Activated CD4-positive, alpha-beta memory T cell treated with anti-CD3 and anti-CD28 coated beads, Interleukin-2, amount 10 ng/mL, durations not matched to agents 7 days and 5 days (primary cell): ENCODE measurements around the gene PACS1. TPM values are rescaled to one million over a fixed set of nuclear protein-coding genes. Genes with fewer than 3 reads are reported as not detected.
"Not testable (repeated sequence)": the region's sequence is repeated elsewhere in the genome, so short reads cannot be mapped to it uniquely, and the experiment has no call there.

ENCODE experiments used
- CTCF ChIA-PET: fragments of 350-600 bp; sonication (Branson Sonifier 250); formaldehyde crosslinking; loops from one replicate; lab custom pipeline; 2021; ENCODE audit warnings: antibody characterized with exemption, inconsistent platforms; lab: Charles Lee
- POLR2A ChIA-PET: fragments of 350-600 bp; sonication (Branson Sonifier 250); formaldehyde crosslinking; loops from one replicate; lab custom pipeline; 2021; ENCODE audit warnings: antibody characterized with exemption; lab: Charles Lee
- DNase-seq: peaks from one replicate; pipeline ENCODE4 v3.0.0-alpha.2; 2020
- H3K27ac Mint-ChIP-seq: one replicate; pipeline ENCODE4 v1.8.0; 2021; ENCODE audit warnings: mild to moderate bottlenecking, mixed read lengths
- H3K27me3 Mint-ChIP-seq: one replicate; pipeline ENCODE4 v1.8.0; 2021; ENCODE audit warnings: mixed read lengths
- H3K36me3 Mint-ChIP-seq: one replicate; pipeline ENCODE4 v1.8.0; 2021; ENCODE audit warnings: low read depth, mixed read lengths
- H3K4me1 Mint-ChIP-seq: one replicate; pipeline ENCODE4 v1.8.0; 2021; ENCODE audit warnings: mixed read lengths
- H3K4me3 Mint-ChIP-seq: one replicate; pipeline ENCODE4 v1.8.0; 2021; ENCODE audit warnings: mild to moderate bottlenecking, mixed read lengths
- H3K9me3 Mint-ChIP-seq: one replicate; pipeline ENCODE4 v1.8.0; 2021; ENCODE audit warnings: mixed read lengths
- total RNA-seq, 2 experiments: library from RNA; stranded (reverse); gene quantifications; one replicate each; pipeline ENCODE4 v1.2.3, GENCODE V29; 2021

The PACS1 gene
- total RNA-seq, 2 experiments from 2014 or later = 86.4 to 95.0 TPM

DNA sequence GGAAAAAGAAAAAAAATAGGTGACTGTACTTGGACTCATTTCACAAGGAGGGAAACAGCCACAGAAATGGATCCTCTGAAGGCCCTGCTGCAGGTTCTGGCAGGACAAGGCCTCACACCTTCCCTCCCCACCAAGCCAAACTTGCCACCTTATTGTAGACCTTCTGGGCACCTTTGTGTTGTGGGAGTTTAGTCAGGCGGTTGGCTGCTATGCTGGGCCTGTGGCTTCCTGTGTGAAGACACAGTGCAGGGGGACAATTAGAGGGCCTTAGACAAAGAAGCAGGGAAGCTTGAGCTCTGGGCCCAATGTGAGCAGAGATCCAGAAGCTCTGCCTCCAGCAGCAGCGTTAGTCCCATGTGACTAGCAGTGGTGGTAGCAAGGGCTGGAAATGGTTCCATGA lies 202.5 kb downstream of the PACS1 start:
- no peak for DNase-seq
- peaks cover 54% of the 10 kb centered on the region for H3K36me3 Mint-ChIP-seq

DNA sequence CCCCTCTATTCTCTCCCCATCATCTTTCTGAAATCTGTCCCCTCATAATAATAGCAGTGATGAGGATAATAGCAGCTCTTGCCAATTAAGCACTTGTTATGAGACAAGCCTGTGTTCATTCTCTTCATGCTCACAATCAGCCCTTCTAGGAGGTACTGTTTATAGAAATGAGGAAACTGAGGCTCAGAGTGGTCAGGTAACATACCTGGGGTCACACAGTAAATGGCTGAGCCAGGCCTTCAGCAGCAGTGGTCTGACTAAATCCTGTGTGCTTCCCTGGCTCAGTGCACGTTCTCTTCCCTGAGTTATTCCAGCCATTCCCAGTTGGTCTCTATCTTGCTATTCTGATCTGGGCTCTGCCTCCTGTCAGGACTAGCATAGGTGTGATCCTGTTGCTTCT lies 204.1 kb downstream of the PACS1 start:
- Mint-ChIP-seq H3K4me1 (peaks cover 47% of the 10 kb centered on the region), H3K27ac (no peak overlapping the region), H3K9me3 (no peaks in the 10 kb centered on the region), H3K27me3 (peaks cover 6% of the 10 kb centered on the region), H3K36me3 (peaks cover 48% of the 10 kb centered on the region), H3K4me3 (no peak overlapping the region)
- DNase-seq = no peak
- ChIA-PET POLR2A (no interaction called here), CTCF (no interaction called here)

More for the DNA sequence above, 202.5 kb downstream of the PACS1 start:
- CTCF ChIA-PET = interaction anchor here (5.9 kb wide), 1 partner anchor 10 kb away, joined by 44 read pairs; no protein-coding TSS in a partner anchor
- Mint-ChIP-seq H3K9me3 (no peaks in the 10 kb centered on the region), H3K27ac (peak overlapping the region; percentile 66), H3K4me3 (no peak overlapping the region), H3K27me3 (no peaks in the 10 kb centered on the region), H3K4me1 (peaks cover 51% of the 10 kb centered on the region)
- POLR2A ChIA-PET = interaction anchor here (0.9 to 6.1 kb wide), 5 partner anchors 8 to 16 kb away, joined by 3 to 78 read pairs (median 4); partner anchors contain the start of gene YIF1A

DNA sequence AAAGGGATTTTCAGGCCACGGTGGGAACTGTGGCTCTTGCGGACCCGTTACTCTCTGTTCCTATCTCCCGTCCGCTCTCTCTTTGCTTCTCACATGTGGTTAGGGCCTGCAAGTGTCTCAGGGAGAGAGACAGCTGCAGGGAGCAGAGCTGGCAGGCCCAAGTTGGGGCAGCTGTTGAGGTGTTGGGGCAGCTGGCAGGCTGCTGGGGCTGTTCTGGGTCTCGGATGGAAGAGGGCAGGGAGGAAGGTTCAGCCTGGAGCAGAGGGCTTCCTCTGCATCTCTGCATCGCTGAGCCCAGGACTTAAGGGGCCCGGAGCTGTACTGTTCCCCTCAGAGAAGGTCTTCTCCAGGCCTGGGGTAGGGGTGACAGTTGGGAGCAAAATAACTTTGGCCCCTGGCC lies 205.3 kb downstream of the PACS1 start:
- no peak overlapping the region for H3K27ac Mint-ChIP-seq
- peaks cover 12% of the 10 kb centered on the region for H3K27me3 Mint-ChIP-seq
- no peak for DNase-seq
- peaks cover 43% of the 10 kb centered on the region for H3K36me3 Mint-ChIP-seq
- H3K9me3 Mint-ChIP-seq = no peaks in the 10 kb centered on the region
- ChIA-PET POLR2A (interaction anchor here (0.5 to 0.8 kb wide), 2 partner anchors 12 to 19 kb away, joined by 3 read pairs; no protein-coding TSS in a partner anchor), CTCF (interaction anchor here (1.2 kb wide), 1 partner anchor 17 kb away, joined by 3 read pairs; no protein-coding TSS in a partner anchor)
- H3K4me1 Mint-ChIP-seq = peaks cover 38% of the 10 kb centered on the region
- H3K4me3 Mint-ChIP-seq = no peak overlapping the region

DNA sequence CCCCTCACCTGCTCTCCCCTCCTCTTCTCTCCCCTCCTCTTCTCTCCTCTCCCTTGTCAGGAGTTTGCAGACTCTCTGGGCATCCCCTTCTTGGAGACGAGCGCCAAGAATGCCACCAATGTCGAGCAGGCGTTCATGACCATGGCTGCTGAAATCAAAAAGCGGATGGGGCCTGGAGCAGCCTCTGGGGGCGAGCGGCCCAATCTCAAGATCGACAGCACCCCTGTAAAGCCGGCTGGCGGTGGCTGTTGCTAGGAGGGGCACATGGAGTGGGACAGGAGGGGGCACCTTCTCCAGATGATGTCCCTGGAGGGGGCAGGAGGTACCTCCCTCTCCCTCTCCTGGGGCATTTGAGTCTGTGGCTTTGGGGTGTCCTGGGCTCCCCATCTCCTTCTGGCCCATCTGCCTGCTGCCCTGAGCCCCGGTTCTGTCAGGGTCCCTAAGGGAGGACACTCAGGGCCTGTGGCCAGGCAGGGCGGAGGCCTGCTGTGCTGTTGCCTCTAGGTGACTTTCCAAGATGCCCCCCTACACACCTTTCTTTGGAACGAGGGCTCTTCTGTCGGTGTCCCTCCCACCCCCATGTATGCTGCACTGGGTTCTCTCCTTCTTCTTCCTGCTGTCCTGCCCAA lies 206.0 kb downstream of the PACS1 start:
- no peaks in the 10 kb centered on the region for H3K9me3 Mint-ChIP-seq
- H3K4me1 Mint-ChIP-seq = peaks cover 35% of the 10 kb centered on the region
- CTCF ChIA-PET = interaction anchor here (1.2 kb wide), 1 partner anchor 18 kb away, joined by 3 read pairs; no protein-coding TSS in a partner anchor
- H3K36me3 Mint-ChIP-seq = peaks cover 37% of the 10 kb centered on the region
- H3K4me3 Mint-ChIP-seq = no peak overlapping the region
- POLR2A ChIA-PET = interaction anchor here (0.5 to 0.8 kb wide), 2 partner anchors 11 to 20 kb away, joined by 3 read pairs; no protein-coding TSS in a partner anchor
- no peak overlapping the region for H3K27ac Mint-ChIP-seq
- peaks cover 15% of the 10 kb centered on the region for H3K27me3 Mint-ChIP-seq
- DNase-seq = no peak

DNA sequence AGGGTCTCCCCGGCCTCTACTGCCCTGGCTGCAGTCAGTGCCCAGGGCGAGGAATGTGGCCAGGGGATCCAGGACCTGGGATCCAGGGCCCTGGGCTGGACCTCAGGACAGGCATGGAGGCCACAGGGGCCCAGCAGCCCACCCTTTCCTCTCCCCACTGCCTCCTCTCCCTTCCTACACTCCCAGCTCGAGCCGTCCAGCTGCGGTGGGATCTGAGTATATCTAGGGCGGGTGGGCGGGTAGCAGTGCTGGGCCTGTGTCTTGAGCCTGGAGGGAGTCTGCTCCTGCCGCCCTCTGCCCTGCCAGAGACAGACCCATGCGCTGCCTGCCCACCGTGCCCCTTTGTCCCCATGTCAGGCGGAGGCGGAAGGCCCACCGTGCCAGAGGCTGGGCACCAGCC lies 206.5 kb downstream of the PACS1 start:
- Mint-ChIP-seq H3K27me3 (peaks cover 16% of the 10 kb centered on the region), H3K4me1 (peaks cover 40% of the 10 kb centered on the region), H3K36me3 (peaks cover 36% of the 10 kb centered on the region)
- H3K27ac Mint-ChIP-seq, H3K4me3 Mint-ChIP-seq, H3K9me3 Mint-ChIP-seq, CTCF ChIA-PET, DNase-seq: not testable (repeated sequence)
- POLR2A ChIA-PET = interaction anchor here (0.7 to 1.0 kb wide), 2 partner anchors 13 to 153 kb away, joined by 3 to 6 read pairs; partner anchors contain the start of gene YIF1A

DNA sequence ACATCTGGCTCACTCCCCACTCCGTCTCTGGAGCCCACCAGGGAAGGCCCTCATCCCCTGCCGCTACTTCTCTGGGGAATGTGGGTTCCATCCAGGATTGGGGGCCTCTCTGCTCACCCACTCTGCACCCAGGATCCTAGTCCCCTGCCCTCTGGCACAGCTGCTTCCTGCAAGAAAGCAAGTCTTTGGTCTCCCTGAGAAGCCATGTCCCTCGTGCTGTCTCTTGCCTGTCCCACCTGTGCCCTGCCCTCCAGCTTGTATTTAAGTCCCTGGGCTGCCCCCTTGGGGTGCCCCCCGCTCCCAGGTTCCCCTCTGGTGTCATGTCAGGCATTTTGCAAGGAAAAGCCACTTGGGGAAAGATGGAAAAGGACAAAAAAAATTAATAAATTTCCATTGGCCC lies 207.0 kb downstream of the PACS1 start:
- Mint-ChIP-seq H3K4me1 (peaks cover 38% of the 10 kb centered on the region), H3K27me3 (peaks cover 16% of the 10 kb centered on the region), H3K36me3 (peaks cover 32% of the 10 kb centered on the region)
- H3K4me3 Mint-ChIP-seq, DNase-seq, H3K9me3 Mint-ChIP-seq, CTCF ChIA-PET, H3K27ac Mint-ChIP-seq: not testable (repeated sequence)
- POLR2A ChIA-PET = interaction anchor here (0.7 to 1.0 kb wide), 2 partner anchors 12 to 152 kb away, joined by 3 to 6 read pairs; partner anchors contain the start of gene YIF1A

DNA sequence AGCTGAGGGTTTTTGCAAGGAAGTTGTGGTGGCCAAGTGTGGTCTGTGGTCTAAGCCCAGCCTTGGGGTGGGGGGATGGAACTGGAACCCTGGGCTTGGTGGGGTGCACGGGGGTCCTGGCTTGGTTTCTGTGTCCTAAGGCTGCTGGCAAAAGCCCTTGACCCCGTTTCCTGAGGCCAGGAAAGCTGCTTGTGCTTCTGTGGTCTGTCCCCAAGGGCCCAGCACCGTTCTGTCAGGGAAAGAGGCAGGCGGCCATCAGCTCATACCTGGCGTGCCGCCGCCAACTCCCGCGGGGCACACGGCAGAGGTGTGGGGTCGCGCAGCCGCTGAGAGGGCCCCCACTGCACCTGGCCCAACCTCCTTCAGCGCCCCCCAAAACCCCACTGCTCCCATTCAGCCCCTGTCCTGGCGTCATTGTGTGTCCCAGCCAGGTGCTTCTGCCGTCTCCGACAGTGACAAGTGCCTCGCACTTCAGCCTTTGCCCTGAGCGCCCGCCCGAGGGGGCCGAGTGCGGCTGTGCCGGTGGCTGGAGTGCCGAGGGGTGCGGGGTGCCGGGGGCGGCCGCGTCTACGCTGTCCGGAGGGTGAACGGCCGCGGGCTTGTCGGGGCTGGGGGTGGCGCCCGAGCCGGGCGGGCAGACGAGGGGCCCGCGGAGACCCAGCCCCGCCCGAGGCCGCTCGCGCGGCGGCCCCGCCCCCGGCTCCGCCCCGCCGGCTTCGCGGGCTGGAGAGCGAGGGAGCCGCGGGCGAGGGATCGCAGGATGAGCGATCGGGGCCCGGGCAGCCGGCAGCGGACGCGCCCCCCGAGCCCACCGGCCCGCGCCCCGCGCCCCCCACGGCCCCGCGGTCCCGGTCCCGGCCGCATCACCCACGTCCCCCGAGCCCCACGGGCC lies 207.6 kb downstream of the PACS1 start, which contains the start of gene CNIH2:
TSS of gene CNIH2 (plus strand) at position 705 of the 892 bp plus-strand sequence. CDS start 282 bp downstream, outside the sequence.
- DNase-seq = peak; percentile 49
- H3K27me3 Mint-ChIP-seq = peaks cover 16% of the 10 kb centered on the region
- CTCF ChIA-PET = no interaction called here
- peaks cover 38% of the 10 kb centered on the region for H3K4me1 Mint-ChIP-seq
- POLR2A ChIA-PET = interaction anchor here (0.7 to 3.5 kb wide), 4 partner anchors 11 to 151 kb away, joined by 3 to 17 read pairs (median 4); partner anchors contain the start of gene YIF1A
- H3K27ac Mint-ChIP-seq = no peak within 1 kb of the TSS
- H3K4me3 Mint-ChIP-seq = peak within 1 kb of the TSS; percentile 24
- no peaks in the 10 kb centered on the region for H3K9me3 Mint-ChIP-seq
- peaks cover 26% of the 10 kb centered on the region for H3K36me3 Mint-ChIP-seq

DNA sequence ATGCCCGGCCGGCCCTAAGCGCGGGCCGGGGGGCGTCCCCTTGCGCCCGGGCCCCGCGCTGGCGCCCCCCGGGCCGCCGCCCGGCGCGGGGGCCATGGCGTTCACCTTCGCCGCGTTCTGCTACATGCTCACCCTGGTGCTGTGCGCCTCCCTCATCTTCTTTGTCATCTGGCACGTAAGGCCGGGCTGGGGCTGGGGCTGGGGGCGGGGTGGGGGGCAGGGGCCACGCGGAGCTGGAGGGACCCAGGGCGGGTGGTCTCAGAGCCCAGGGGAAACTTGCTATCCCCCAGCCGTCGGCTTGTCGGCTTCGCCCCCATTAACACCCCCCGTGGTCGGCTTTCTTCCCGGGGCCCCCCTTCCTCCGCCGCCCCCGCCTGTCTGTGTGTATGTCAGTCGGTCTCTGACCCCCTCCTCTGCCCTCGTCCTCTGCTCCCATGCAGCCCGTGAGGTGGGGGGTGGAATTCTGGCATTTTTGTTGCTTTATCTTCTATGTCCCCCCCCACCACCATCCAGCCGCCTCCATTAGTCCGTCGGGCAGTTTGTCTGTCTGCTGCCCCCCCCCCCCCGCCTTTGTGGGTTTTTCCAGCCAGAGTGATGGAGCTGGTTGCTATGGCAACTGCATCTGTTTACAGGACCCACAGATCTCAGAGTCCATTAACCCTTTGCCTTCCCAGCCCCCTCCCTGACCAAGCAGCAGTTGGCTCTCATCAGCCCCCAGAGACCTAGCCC lies 208.5 kb downstream of the PACS1 start:
- Mint-ChIP-seq H3K27me3 (peaks cover 16% of the 10 kb centered on the region), H3K36me3 (peaks cover 18% of the 10 kb centered on the region), H3K4me1 (peaks cover 40% of the 10 kb centered on the region), H3K4me3 (peak overlapping the region; percentile 24), H3K9me3 (no peaks in the 10 kb centered on the region), H3K27ac (no peak overlapping the region)
- POLR2A ChIA-PET = interaction anchor here (1.2 to 5.5 kb wide), 4 partner anchors 9 to 20 kb away, joined by 3 to 78 read pairs (median 12); partner anchors contain the start of genes RAB1B and YIF1A
- DNase-seq = no peak
- CTCF ChIA-PET = interaction anchor here (0.7 kb wide), 1 partner anchor 256 kb away, joined by 4 read pairs; no protein-coding TSS in a partner anchor

DNA sequence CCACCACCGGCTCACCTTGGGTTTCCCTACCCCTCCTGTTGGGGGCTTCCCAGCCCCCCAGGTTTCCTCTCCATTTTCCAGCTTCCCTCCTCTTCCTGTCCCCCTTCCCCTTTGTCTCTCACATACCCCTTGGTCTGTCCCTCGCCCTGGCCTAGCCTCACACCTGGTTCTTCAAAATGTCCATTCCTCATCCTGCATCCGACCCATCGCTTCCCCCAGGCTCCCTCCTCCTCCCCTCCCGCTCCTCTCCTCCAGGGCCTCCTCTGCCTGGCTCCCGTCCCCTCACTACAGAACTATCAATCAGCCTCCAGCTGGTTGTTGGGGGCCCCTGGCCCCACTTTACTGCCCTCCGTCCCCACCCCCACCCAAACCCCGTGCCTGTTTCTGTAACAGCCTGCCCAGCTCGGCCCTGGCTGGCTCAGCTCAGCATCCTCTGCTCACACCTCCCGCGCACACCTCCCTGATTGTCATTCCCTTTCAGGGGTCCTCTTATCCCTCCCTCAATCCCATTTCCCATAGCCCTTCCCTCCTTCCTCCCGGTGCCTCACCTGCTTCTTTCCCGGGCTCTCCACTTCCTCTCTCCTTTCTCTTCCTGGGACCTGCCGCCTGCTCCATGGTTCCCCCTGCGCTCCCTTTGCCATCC lies 209.1 kb downstream of the PACS1 start:
- ChIA-PET CTCF (interaction anchor here (0.7 kb wide), 1 partner anchor 257 kb away, joined by 4 read pairs; no protein-coding TSS in a partner anchor), POLR2A (interaction anchor here (1.2 to 5.5 kb wide), 4 partner anchors 9 to 21 kb away, joined by 3 to 78 read pairs (median 12); partner anchors contain the start of genes RAB1B and YIF1A)
- H3K27ac Mint-ChIP-seq = no peak overlapping the region

DNA sequence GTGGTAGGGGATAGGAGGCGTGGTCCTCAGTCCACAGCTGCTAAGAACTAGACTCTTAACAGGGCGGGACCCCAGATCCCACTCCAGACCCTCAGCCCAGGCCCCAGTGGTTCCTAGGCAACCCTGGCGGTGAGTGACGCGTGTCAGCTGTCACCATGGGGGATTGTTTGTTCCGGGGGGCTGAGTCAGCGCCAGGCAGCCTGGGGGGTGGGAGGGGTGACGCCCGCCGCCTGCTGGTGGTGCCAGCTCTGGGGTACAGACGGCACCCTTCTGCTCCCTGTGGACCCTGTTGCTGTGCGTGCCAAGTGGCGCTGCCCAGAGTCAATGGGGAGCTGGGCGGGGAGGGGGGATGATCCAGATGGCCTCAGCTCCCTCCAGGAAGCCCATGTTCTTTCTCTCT lies 210.4 kb downstream of the PACS1 start:
- Mint-ChIP-seq H3K27ac (no peak overlapping the region), H3K4me1 (peaks cover 38% of the 10 kb centered on the region), H3K36me3 (peaks cover 8% of the 10 kb centered on the region), H3K27me3 (peaks cover 16% of the 10 kb centered on the region), H3K9me3 (no peaks in the 10 kb centered on the region), H3K4me3 (no peak overlapping the region)
- ChIA-PET POLR2A (interaction anchor here (1.7 to 5.5 kb wide), 4 partner anchors 8 to 33 kb away, joined by 5 to 78 read pairs (median 11); partner anchors contain the start of genes RAB1B and YIF1A), CTCF (interaction anchor here (1.0 to 4.6 kb wide), 3 partner anchors 9 to 21 kb away, joined by 3 to 44 read pairs (median 5); partner anchors contain the start of genes RAB1B and YIF1A)
- no peak for DNase-seq

More for the DNA sequence above, 209.1 kb downstream of the PACS1 start:
- H3K4me3 Mint-ChIP-seq = no peak overlapping the region
- no peaks in the 10 kb centered on the region for H3K9me3 Mint-ChIP-seq
- H3K27me3 Mint-ChIP-seq = peaks cover 16% of the 10 kb centered on the region
- H3K36me3 Mint-ChIP-seq = peaks cover 13% of the 10 kb centered on the region
- peaks cover 39% of the 10 kb centered on the region for H3K4me1 Mint-ChIP-seq
- DNase-seq = no peak

DNA sequence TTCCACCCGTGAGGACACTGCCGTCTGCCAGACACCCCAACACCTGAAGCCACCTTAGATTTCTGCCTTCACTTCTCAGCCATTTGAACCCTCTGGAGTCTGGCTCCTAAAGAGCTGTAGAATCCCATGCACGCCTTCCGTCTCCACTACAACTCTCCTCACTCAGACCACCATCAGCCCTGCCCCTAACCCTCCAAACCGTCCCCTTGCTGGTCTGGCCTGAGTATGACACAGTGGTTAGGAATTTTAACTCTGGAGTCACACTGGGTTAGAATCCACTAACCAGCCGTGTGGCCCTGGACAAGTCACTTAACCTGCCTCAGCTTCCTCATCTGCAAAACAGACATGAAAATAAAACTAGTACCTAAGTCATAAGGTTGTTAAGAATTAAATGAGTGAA lies 210.9 kb downstream of the PACS1 start:
- Mint-ChIP-seq H3K27me3 (peaks cover 16% of the 10 kb centered on the region), H3K9me3 (no peaks in the 10 kb centered on the region), H3K4me3 (no peak overlapping the region), H3K36me3 (peaks cover 5% of the 10 kb centered on the region), H3K4me1 (peaks cover 38% of the 10 kb centered on the region), H3K27ac (no peak overlapping the region)
- ChIA-PET POLR2A (interaction anchor here (1.7 to 5.5 kb wide), 4 partner anchors 8 to 32 kb away, joined by 5 to 78 read pairs (median 11); partner anchors contain the start of genes RAB1B and YIF1A), CTCF (interaction anchor here (1.0 to 4.6 kb wide), 3 partner anchors 8 to 21 kb away, joined by 3 to 44 read pairs (median 5); partner anchors contain the start of genes RAB1B and YIF1A)
- no peak for DNase-seq
